Measurements from ENCODE around the gene WASHC2A.
"Not testable (repeated sequence)": the region's sequence is repeated elsewhere in the genome, so short reads cannot be mapped to it uniquely, and the experiment has no call there.

The WASHC2A gene

DNA sequence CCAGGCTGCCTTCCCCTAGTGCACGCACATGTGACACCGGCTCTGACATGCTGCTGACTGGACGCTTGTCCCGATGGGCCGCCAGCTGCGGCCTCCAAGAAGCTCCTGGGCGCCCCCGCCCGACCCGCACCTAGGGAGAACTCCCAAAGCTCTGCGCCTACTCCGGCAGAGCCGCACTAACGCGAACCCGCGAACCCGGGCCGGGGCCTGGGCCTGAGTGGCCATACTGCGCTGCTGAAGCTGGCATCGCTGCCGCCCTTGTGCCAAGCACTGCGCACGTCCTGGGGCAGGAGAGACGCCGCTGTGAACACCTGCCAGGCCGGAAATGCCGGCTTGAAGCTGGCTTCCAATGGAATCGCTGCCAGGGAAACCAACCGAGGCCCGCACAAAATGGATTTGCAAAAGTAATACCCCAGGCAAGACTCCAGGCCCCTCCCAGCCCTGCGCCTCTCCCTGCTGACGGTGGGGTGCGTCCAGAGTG lies 85.1 kb downstream of the WASHC2A start:
- no peak for DNase-seq

DNA sequence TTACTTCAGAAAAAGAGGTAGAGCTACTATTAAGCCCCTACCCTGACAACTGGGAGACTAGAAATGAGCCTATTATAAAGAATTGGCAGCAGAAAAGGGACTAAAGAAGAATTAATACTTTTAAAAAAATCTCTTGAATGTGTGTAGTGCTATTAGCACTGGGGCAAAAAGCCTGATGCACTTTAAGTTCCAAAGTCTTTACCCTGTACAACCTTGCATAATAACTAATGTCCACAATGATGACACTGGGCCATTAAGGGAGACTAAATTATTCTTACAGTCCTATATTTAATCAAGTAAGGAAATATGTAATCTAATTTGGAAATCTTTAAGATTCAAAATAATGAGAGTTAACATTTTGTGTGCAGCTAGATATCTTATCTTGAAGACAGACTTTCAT lies 90.1 kb downstream of the WASHC2A start:
- not testable (repeated sequence) for DNase-seq

DNA sequence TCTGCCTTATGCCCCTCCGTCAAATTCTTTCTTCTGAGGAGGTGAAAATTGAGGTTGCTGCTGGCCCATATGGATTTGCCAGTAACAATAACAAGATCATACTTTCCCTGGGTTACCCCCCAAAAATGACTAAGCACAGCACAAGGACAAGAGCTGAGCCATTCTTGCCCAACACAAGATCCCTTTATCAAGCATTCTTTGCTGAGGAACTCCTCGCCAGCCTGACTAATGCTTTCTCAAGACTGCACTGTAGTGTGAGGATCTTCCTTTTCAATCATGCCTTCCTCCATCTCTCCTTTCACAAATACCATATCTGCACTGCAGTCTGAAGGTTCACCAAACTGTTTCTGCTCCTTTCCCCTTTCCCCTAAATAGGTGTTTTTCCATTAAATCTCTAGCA lies 92.1 kb downstream of the WASHC2A start:
- DNase-seq = not testable (repeated sequence)

DNA sequence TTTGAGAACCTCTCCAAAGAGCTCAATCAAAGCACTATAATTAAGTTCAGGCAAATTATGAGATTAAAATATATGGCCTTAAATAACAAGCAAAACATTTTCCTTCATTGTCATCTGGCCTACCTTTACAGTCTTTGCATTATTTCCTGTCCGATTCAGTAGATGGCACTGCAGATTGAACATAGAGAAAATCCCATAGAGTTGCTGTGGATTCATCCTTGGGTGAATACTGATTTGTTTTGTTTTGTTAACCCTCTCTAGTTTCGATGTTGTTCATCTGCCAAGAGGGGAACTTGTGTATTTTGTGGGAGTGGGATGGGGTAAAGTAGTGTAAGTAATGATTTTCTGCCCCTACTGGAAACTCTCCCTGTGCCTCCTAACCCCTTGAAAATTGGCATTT lies 97.3 kb downstream of the WASHC2A start:
- DNase-seq = not testable (repeated sequence)

DNA sequence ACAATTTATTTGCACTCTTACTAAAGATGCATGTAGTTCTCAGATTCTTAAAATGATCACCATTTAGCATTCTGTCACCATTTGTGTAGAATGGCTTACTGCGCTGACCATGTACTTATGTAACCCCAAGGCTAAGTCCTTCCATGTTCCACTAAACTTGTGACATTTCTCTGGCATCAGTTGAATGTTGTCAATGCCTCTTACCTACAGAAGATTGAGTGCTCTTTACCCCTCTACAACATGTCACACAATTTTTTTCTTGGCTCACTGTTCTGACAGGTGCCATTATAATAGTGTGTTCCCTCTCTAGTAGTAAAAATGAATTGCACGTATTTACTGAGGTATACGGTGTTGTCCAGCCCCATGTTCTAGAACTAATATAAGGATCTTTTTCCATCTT lies 100.1 kb downstream of the WASHC2A start:
- DNase-seq = not testable (repeated sequence)

- peak; percentile 59 for DNase-seq
Measured at GRCh38 chr10:50169506-50169905, 101.8 kb downstream of the WASHC2A start.

- DNase-seq = peak; percentile 95
Measured at GRCh38 chr10:50174788-50175525, 107.2 kb downstream of the WASHC2A start.

All from fibroblast of skin of right quadriceps (primary cell).